Thyroid gland (tissue), 4 donors: ENCODE data around the gene ARFGEF3.

Experiments used
- POLR2A ChIP-seq, 2 donors: fragments of 450-650 bp; IDR thresholded peaks; one replicate each; pipeline ENCODE4 v1.6.1; 2017; ENCODE audit warnings: antibody characterized with exemption in 2 of 2, mild to moderate bottlenecking in 2 of 2, moderate library complexity in 1 of 2
- TF ChIP-seq, protein P1 (sequence below), 6 experiments: fragments of 200-600 bp in 3 of 6; fragments of 450-650 bp in 3 of 6; sonication (generic) in 3 of 6; IDR thresholded peaks; one replicate each; pipeline ENCODE4 v1.5.1; 2016 to 2019; ENCODE audit warnings: antibody characterized with exemption in 6 of 6, mild to moderate bottlenecking in 2 of 6, inconsistent platforms in 1 of 6, moderate library complexity in 1 of 6

DNA sequence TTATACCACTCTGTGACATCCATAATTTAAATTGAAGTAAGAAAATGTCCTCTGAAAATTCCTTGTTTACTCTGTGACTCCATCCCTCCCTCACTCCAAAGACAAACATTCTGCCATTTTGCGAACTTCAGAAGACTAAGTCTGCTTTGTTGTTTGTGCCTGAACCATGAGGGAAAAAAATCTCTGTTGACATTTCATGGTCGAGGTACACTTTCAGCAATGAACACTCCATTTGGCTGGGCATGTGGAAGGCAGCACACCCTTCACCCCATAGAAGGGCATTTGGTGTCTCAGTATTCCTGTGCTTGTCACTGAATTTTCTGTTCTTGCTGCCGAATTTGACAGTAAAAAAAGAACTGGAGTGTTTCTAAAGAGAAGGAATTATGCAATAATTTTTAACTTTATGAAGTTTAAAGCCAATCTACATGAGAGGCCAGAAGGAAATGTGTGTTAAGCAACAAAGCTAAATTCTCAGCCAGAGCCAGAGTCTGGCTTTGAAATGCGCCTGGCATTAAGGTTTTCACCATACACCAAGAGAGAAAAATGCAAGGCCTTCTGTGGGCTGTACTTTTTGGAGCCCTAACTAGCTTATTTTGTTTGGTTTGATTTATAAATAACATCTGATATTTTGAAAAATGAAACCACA lies 61.3 kb downstream of the ARFGEF3 start:
- TF ChIP-seq POLR2A (IDR thresholded peaks at IDR 0.05) = no peak
- TF ChIP-seq, protein P1, sequence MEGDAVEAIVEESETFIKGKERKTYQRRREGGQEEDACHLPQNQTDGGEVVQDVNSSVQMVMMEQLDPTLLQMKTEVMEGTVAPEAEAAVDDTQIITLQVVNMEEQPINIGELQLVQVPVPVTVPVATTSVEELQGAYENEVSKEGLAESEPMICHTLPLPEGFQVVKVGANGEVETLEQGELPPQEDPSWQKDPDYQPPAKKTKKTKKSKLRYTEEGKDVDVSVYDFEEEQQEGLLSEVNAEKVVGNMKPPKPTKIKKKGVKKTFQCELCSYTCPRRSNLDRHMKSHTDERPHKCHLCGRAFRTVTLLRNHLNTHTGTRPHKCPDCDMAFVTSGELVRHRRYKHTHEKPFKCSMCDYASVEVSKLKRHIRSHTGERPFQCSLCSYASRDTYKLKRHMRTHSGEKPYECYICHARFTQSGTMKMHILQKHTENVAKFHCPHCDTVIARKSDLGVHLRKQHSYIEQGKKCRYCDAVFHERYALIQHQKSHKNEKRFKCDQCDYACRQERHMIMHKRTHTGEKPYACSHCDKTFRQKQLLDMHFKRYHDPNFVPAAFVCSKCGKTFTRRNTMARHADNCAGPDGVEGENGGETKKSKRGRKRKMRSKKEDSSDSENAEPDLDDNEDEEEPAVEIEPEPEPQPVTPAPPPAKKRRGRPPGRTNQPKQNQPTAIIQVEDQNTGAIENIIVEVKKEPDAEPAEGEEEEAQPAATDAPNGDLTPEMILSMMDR (IDR thresholded peaks at IDR 0.05) = no peak
